ENCODE results near the gene RPTOR.

RPTOR gene

DNA sequence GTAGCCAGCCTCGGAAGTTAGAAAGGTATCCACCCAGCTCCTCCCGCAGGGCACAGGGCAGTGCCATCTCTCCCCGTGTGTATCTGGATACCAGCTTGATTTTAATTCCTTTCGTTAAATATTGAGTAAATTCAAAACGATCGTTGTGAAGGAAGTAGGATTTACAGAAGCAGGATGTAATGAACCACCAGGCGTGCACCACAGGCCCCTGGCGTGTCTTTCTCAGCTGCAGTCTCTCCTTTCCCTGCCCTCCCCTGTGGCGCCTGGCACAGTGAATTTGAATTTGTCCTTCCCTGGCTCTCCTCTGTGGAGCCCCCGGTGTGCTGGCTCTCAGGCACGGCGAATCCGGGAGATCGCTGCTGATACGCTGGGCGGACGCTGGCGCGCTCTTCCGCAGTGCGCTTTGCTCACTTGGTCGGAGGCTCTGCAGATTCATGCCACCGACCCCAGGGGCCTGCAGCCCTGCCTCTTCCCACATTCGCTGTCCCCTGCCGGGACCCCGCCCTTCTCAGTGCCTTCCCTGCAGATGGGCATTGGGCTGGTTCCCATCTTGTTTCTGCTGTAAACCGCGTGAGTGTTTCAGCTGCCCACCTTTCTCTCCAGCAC, 164.6 kb downstream of the RPTOR start:
- DNase-seq (ENCODE audit: low read depth in 2 of 2, low spot score in 1 of 2) = no peak

- DNase-seq (ENCODE audit: low read depth in 2 of 2, low spot score in 1 of 2) = no peak
Observed at GRCh38 chr17:80710714-80711302, 166.2 kb downstream of the RPTOR start.

DNA sequence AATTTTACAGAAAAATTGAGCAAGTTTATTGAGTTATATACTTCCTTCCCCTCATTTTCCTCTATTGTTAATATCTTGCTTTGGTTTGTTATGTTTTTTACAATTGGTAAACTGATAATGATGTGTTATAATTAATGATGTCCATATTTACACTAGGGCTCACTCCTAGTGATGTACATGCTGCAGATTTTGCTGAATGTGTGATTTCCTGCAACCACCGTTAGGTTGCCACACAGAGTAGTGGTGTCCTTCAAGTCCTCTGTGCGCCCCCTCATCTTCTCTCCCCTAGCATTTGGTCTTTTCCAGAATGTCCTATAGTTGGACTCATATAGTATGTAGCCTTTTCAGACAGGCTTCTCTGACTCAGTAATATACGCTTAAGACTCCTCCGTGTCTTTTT, 167.5 kb downstream of the RPTOR start:
- no peak for DNase-seq (ENCODE audit: low read depth in 2 of 2, low spot score in 1 of 2)

DNA sequence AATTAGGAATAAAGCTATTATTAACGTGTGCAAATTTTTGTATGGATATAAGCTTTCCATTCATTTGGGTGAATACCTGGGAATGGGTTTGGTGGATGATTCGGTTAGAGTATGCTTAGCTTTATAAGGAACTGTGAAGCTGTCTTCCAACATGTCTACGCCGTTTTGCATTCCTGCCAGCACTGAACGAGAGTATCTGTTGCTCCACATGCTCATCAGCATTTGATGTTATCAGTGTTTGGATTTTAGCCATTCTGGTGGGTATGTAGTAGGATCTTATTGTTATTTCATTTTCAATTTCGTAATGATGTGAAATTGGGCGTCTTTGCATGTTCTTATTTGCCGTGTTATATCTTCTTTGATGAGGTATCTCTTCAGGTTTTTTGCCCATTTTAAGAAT, 168.0 kb downstream of the RPTOR start:
- no peak for DNase-seq (ENCODE audit: low read depth in 2 of 2, low spot score in 1 of 2)

DNA sequence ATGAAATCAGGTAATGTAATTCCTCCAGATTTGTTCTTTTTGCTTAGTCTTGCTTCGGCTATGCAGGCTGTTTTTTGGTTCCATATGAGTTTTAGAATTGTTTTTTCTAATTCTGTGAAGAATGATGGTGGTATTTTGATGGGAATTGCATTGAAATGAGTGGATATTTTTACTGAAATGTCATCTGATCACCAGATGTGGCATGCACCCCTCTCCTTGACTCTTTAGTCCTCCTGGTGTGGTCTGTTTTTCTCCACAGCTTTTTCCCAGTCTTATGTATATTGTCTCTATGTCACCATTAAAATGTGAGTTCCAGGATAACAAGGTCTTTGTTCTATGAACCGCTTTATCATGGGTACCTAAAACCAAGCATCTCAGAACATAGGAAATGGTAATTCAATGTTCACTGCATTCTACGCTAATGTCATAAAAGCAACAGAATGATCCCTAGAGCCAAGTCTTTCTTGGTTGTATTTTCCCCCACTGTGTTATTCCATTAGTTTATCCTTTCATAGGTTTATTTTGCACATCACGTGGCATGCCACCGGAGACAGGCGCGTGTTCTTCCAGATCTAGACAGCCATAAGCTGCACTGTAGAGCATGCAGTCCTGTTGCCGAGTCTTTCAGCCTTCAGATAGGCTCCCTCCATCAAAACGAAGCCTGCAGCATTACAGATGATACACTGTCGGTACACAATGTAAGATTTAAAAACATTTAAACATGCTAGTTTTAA, 172.5 kb downstream of the RPTOR start:
- no peak for DNase-seq (ENCODE audit: low read depth in 2 of 2, low spot score in 1 of 2)

GRCh38 chr17:80717720-80718083, 173.1 kb downstream of the RPTOR start:
- no peak for DNase-seq (ENCODE audit: low read depth in 2 of 2, low spot score in 1 of 2)

- no peak for DNase-seq (ENCODE audit: low read depth in 2 of 2, low spot score in 1 of 2)
Observed at GRCh38 chr17:80718428-80718827, 173.8 kb downstream of the RPTOR start.

GRCh38 chr17:80719449-80719848, 174.8 kb downstream of the RPTOR start:
- DNase-seq (ENCODE audit: low read depth in 2 of 2, low spot score in 1 of 2) = no peak

GRCh38 chr17:80720610-80721577, 176.3 kb downstream of the RPTOR start:
- DNase-seq (ENCODE audit: low read depth in 2 of 2, low spot score in 1 of 2) = peak; percentile 17 to 31

DNA sequence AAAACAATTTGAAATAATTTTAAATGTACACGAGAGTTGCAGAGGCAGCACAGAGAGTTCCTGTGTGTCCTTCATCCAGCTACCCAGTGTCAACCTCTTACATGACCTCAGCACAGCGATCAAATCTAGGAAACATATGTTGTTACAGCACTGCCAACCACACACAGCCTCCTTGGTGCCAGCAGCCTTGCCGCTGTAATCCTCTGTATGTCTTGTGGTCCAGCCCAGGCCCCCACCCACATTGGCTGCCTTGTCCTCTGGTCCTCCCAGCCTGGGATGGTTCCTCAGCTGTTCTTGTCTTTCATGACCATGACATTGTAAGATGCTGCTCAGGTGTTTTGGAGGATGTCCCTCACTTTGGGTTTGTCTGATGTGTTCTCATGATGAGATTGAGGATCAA, 178.0 kb downstream of the RPTOR start:
- DNase-seq (ENCODE audit: low read depth in 2 of 2, low spot score in 1 of 2) = no peak

GRCh38 chr17:80724775-80725266, 180.2 kb downstream of the RPTOR start:
- DNase-seq (ENCODE audit: low read depth in 2 of 2, low spot score in 1 of 2) = no peak

- no peak for DNase-seq (ENCODE audit: low read depth in 2 of 2, low spot score in 1 of 2)
Observed at GRCh38 chr17:80725517-80725916, 180.9 kb downstream of the RPTOR start.

GRCh38 chr17:80726558-80727408, 182.1 kb downstream of the RPTOR start:
- no peak for DNase-seq (ENCODE audit: low read depth in 2 of 2, low spot score in 1 of 2)

DNA sequence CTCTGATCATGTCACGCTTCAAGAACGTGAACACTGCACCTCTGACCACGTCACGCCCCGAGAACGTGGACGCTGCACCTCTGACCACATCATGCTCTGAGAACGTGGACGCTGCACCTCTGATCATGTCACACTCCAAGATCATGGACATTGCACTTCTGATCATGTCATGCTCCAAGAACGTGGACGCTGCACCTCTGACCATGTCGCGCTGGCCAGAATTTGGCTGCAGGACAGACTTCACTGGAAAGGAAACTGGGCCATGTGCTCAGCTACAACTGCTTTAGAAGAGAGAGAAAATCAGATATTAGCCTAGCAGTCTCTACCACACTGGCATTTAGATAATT, 182.7 kb downstream of the RPTOR start:
- DNase-seq (ENCODE audit: low read depth in 2 of 2, low spot score in 1 of 2) = no peak

DNA sequence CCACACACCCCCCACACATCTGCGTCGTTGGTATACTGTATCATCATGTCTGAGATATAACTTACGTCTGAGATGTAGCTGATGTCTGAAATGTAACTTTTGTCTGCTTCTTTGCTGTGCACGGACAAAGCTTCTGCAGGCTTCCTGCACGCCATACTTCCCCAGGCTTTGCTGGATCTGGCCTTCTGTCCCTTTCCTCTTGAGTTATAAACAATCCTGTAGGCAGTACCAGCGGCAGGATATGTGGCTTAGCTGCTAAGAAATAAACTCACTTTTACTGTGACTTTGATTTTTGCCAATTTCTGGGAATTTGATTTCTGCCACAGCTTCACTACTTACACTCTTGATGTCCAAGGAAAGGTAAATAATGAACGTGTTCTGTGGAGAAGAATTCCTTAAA, 184.4 kb downstream of the RPTOR start:
- no peak for DNase-seq (ENCODE audit: low read depth in 2 of 2, low spot score in 1 of 2)

GRCh38 chr17:80729761-80730160, 185.1 kb downstream of the RPTOR start:
- DNase-seq (ENCODE audit: low read depth in 2 of 2, low spot score in 1 of 2) = no peak

GRCh38 chr17:80730739-80731138, 186.1 kb downstream of the RPTOR start:
- DNase-seq (ENCODE audit: low read depth in 2 of 2, low spot score in 1 of 2) = no peak

DNA sequence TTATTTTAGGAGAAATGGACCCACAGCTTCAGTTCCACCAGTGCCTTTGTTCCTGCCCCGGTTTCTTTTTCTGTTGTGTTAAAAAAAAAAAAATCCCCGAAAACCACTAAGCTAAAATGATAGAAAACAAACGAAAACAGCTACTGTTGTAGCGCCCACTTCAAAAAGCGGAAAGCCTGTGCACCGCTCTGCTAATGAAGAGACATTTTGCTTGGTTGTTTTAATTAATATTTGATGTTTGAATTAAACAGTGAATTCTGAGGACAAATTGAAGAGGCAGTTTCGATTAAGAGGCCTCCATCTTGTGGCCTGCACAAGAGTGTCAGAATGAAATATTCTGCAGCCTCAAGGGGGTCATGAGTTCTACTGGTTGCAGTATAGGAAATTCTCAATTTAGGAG, 186.7 kb downstream of the RPTOR start:
- DNase-seq (ENCODE audit: low read depth in 2 of 2, low spot score in 1 of 2) = no peak

DNA sequence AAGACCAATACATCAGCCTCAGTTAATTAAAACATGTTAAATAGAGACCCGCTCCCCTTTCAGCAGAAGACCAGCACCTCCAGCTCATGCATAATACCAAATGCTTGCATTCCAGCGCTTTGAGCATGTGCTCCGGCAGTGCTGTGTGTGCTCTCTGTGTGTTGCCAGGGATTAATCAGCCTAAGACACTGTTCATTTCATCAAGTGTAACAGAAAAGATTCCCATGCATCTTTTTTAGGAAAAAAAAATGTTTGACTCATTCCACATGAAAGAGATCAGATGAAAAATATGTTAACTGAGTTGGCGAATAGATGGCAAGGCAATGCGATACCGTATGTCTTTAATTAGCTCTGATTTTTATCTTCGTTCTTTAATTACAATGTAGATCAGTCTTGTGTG, 187.6 kb downstream of the RPTOR start:
- DNase-seq (ENCODE audit: low read depth in 2 of 2, low spot score in 1 of 2) = no peak
